Activated CD8-positive, alpha-beta T cell treated with anti-CD3 and anti-CD28 coated beads, Interleukin-2, amount 10 ng/mL, durations not matched to agents 7 days and 5 days (primary cell): ENCODE data around the gene SSBP2. TPM values are rescaled to one million over a fixed set of nuclear protein-coding genes. Genes with fewer than 3 reads are reported as not detected.
"Not testable (repeated sequence)": the region's sequence is repeated elsewhere in the genome, so short reads cannot be mapped to it uniquely, and the experiment has no call there.

ENCODE experiments used
- ATAC-seq: fragments of 150-1000 bp; cut with Tn5 transposase; one replicate; pipeline ENCODE4 v1.10.0; 2021; ENCODE audit warnings: moderate library complexity
- CTCF ChIA-PET: fragments of 350-600 bp; sonication (Branson Sonifier 250); formaldehyde crosslinking; loops from one replicate; lab custom pipeline; 2021; ENCODE audit warnings: antibody characterized with exemption; lab: Charles Lee
- POLR2A ChIA-PET: fragments of 350-600 bp; sonication (Branson Sonifier 250); formaldehyde crosslinking; loops from one replicate; lab custom pipeline; 2021; ENCODE audit warnings: antibody characterized with exemption; lab: Charles Lee
- DNase-seq: peaks from one replicate; pipeline ENCODE4 v3.0.0-alpha.2; 2020
- H3K27ac Mint-ChIP-seq: one replicate; pipeline ENCODE4 v1.8.0; 2021; ENCODE audit warnings: mild to moderate bottlenecking, mixed read lengths
- H3K27me3 Mint-ChIP-seq: one replicate; pipeline ENCODE4 v1.8.0; 2021; ENCODE audit warnings: low read depth, mixed read lengths
- H3K36me3 Mint-ChIP-seq: one replicate; pipeline ENCODE4 v1.8.0; 2021; ENCODE audit warnings: low read depth, mixed read lengths
- H3K4me1 Mint-ChIP-seq: one replicate; pipeline ENCODE4 v1.8.0; 2021; ENCODE audit warnings: low read depth, mixed read lengths
- H3K4me3 Mint-ChIP-seq: one replicate; pipeline ENCODE4 v1.8.0; 2021; ENCODE audit warnings: mild to moderate bottlenecking, mixed read lengths
- H3K9me3 Mint-ChIP-seq: one replicate; pipeline ENCODE4 v1.8.0; 2022; ENCODE audit warnings: mixed read lengths; ENCODE audit not compliant: insufficient read depth
- total RNA-seq, 2 experiments: library from RNA; stranded (reverse); gene quantifications; one replicate each; pipeline ENCODE4 v1.2.3, GENCODE V29; 2021

Gene SSBP2
- total RNA-seq, 2 experiments from 2014 or later: 24.3 to 26.7 TPM

- ChIA-PET CTCF (no interaction called here), POLR2A (no interaction called here)
- Mint-ChIP-seq H3K4me3 (no peak overlapping the region), H3K27me3 (peaks cover 3% of the 10 kb centered on the region), H3K9me3 (no peaks in the 10 kb centered on the region), H3K27ac (no peak overlapping the region), H3K36me3 (peaks cover 2% of the 10 kb centered on the region), H3K4me1 (no peaks in the 10 kb centered on the region)
- ATAC-seq (no peak), DNase-seq (no peak)
These were observed 11.6 kb downstream of the SSBP2 start for GRCh38 chr5:81739291-81739690.

- no peak for DNase-seq
- ATAC-seq: no peak
- Mint-ChIP-seq H3K4me3 (no peak overlapping the region), H3K27ac (no peak overlapping the region), H3K4me1 (no peaks in the 10 kb centered on the region), H3K27me3 (no peaks in the 10 kb centered on the region), H3K9me3 (no peaks in the 10 kb centered on the region), H3K36me3 (no peaks in the 10 kb centered on the region)
- ChIA-PET CTCF (no interaction called here), POLR2A (no interaction called here)
These were observed 21.6 kb downstream of the SSBP2 start for GRCh38 chr5:81729276-81729675.

GRCh38 chr5:81728301-81728700 lies 22.6 kb downstream of the SSBP2 start:
- no peak overlapping the region for H3K4me3 Mint-ChIP-seq
- no peaks in the 10 kb centered on the region for H3K27me3 Mint-ChIP-seq
- H3K9me3 Mint-ChIP-seq: no peaks in the 10 kb centered on the region
- DNase-seq (no peak), ATAC-seq (no peak)
- no peak overlapping the region for H3K27ac Mint-ChIP-seq
- ChIA-PET POLR2A (no interaction called here), CTCF (no interaction called here)
- H3K4me1 Mint-ChIP-seq: no peaks in the 10 kb centered on the region
- H3K36me3 Mint-ChIP-seq: no peaks in the 10 kb centered on the region

GRCh38 chr5:81726297-81726696 lies 24.6 kb downstream of the SSBP2 start:
- ChIA-PET POLR2A (no interaction called here), CTCF (no interaction called here)
- Mint-ChIP-seq H3K4me3 (no peak overlapping the region), H3K9me3 (no peaks in the 10 kb centered on the region), H3K27ac (no peak overlapping the region), H3K4me1 (peaks cover 4% of the 10 kb centered on the region), H3K36me3 (no peaks in the 10 kb centered on the region), H3K27me3 (no peaks in the 10 kb centered on the region)
- DNase-seq: no peak
- no peak for ATAC-seq

- H3K36me3 Mint-ChIP-seq: no peaks in the 10 kb centered on the region
- H3K27me3 Mint-ChIP-seq: no peaks in the 10 kb centered on the region
- no peaks in the 10 kb centered on the region for H3K9me3 Mint-ChIP-seq
- DNase-seq (no peak), ATAC-seq (no peak)
- H3K4me1 Mint-ChIP-seq: peaks cover 14% of the 10 kb centered on the region
- POLR2A ChIA-PET: no interaction called here
- H3K4me3 Mint-ChIP-seq: no peak overlapping the region
- no peak overlapping the region for H3K27ac Mint-ChIP-seq
- CTCF ChIA-PET: no interaction called here
These were observed 26.3 kb downstream of the SSBP2 start for GRCh38 chr5:81724571-81724970.

GRCh38 chr5:81724108-81724507 lies 26.8 kb downstream of the SSBP2 start:
- ChIA-PET CTCF (no interaction called here), POLR2A (no interaction called here)
- peaks cover 14% of the 10 kb centered on the region for H3K4me1 Mint-ChIP-seq
- H3K27me3 Mint-ChIP-seq: no peaks in the 10 kb centered on the region
- H3K4me3 Mint-ChIP-seq: no peak overlapping the region
- H3K36me3 Mint-ChIP-seq: no peaks in the 10 kb centered on the region
- no peaks in the 10 kb centered on the region for H3K9me3 Mint-ChIP-seq
- H3K27ac Mint-ChIP-seq: no peak overlapping the region
- ATAC-seq (no peak), DNase-seq (no peak)

GRCh38 chr5:81721049-81721448 lies 29.8 kb downstream of the SSBP2 start:
- ATAC-seq (no peak), DNase-seq (no peak)
- CTCF ChIA-PET: no interaction called here
- POLR2A ChIA-PET: no interaction called here
- H3K4me3 Mint-ChIP-seq: no peak overlapping the region
- H3K36me3 Mint-ChIP-seq: no peaks in the 10 kb centered on the region
- no peaks in the 10 kb centered on the region for H3K27me3 Mint-ChIP-seq
- H3K27ac Mint-ChIP-seq: no peak overlapping the region
- H3K9me3 Mint-ChIP-seq: no peaks in the 10 kb centered on the region
- peaks cover 22% of the 10 kb centered on the region for H3K4me1 Mint-ChIP-seq

GRCh38 chr5:81719743-81720345 lies 31.1 kb downstream of the SSBP2 start:
- DNase-seq: no peak
- peaks cover 22% of the 10 kb centered on the region for H3K4me1 Mint-ChIP-seq
- no peak for ATAC-seq
- no peaks in the 10 kb centered on the region for H3K9me3 Mint-ChIP-seq
- H3K27me3 Mint-ChIP-seq: no peaks in the 10 kb centered on the region
- peaks cover under 1% of the 10 kb centered on the region for H3K36me3 Mint-ChIP-seq
- POLR2A ChIA-PET: no interaction called here
- CTCF ChIA-PET: no interaction called here
- H3K4me3 Mint-ChIP-seq: no peak overlapping the region
- H3K27ac Mint-ChIP-seq: no peak overlapping the region

GRCh38 chr5:81718300-81718699 lies 32.6 kb downstream of the SSBP2 start:
- DNase-seq (no peak), ATAC-seq (no peak)
- Mint-ChIP-seq H3K36me3 (peaks cover 4% of the 10 kb centered on the region), H3K27ac (peak overlapping the region; percentile 17), H3K4me1 (peaks cover 22% of the 10 kb centered on the region), H3K27me3 (no peaks in the 10 kb centered on the region), H3K4me3 (no peak overlapping the region), H3K9me3 (no peaks in the 10 kb centered on the region)
- ChIA-PET POLR2A (no interaction called here), CTCF (interaction anchor here (0.9 to 1.6 kb wide), 3 partner anchors 9 to 208 kb away, joined by 3 read pairs; no protein-coding TSS in a partner anchor)

- Mint-ChIP-seq H3K27ac (no peak overlapping the region), H3K27me3 (no peaks in the 10 kb centered on the region)
- no peak for ATAC-seq
These were observed 33.0 kb downstream of the SSBP2 start for GRCh38 chr5:81717860-81718259.

GRCh38 chr5:81717226-81717625 lies 33.7 kb downstream of the SSBP2 start:
- ChIA-PET POLR2A (no interaction called here), CTCF (no interaction called here)
- DNase-seq: no peak
- Mint-ChIP-seq H3K4me3 (no peak overlapping the region), H3K36me3 (peaks cover 4% of the 10 kb centered on the region), H3K27ac (no peak overlapping the region), H3K4me1 (peaks cover 22% of the 10 kb centered on the region), H3K27me3 (no peaks in the 10 kb centered on the region), H3K9me3 (no peaks in the 10 kb centered on the region)
- ATAC-seq: no peak

More at GRCh38 chr5:81717860-81718259, 33.0 kb downstream of the SSBP2 start:
- Mint-ChIP-seq H3K4me3 (no peak overlapping the region), H3K36me3 (peaks cover 4% of the 10 kb centered on the region), H3K4me1 (peaks cover 22% of the 10 kb centered on the region), H3K9me3 (no peaks in the 10 kb centered on the region)
- CTCF ChIA-PET: interaction anchor here (0.9 to 1.6 kb wide), 3 partner anchors 9 to 207 kb away, joined by 3 read pairs; no protein-coding TSS in a partner anchor
- POLR2A ChIA-PET: no interaction called here
- no peak for DNase-seq

GRCh38 chr5:81714076-81714475 lies 36.8 kb downstream of the SSBP2 start:
- DNase-seq, H3K27ac Mint-ChIP-seq, ATAC-seq, POLR2A ChIA-PET, CTCF ChIA-PET, H3K9me3 Mint-ChIP-seq, H3K27me3 Mint-ChIP-seq, H3K4me3 Mint-ChIP-seq, H3K4me1 Mint-ChIP-seq, H3K36me3 Mint-ChIP-seq: not testable (repeated sequence)

GRCh38 chr5:81708889-81709288 lies 42.0 kb downstream of the SSBP2 start:
- Mint-ChIP-seq H3K27ac (no peak overlapping the region), H3K4me3 (no peak overlapping the region), H3K9me3 (no peaks in the 10 kb centered on the region), H3K27me3 (no peaks in the 10 kb centered on the region), H3K36me3 (peaks cover 5% of the 10 kb centered on the region), H3K4me1 (no peaks in the 10 kb centered on the region)
- no peak for ATAC-seq
- DNase-seq: no peak
- CTCF ChIA-PET: interaction anchor here (1.0 kb wide), 1 partner anchor 9 kb away, joined by 3 read pairs; no protein-coding TSS in a partner anchor
- POLR2A ChIA-PET: no interaction called here
